ENCODE results near the gene PRR36.

The PRR36 gene

DNA sequence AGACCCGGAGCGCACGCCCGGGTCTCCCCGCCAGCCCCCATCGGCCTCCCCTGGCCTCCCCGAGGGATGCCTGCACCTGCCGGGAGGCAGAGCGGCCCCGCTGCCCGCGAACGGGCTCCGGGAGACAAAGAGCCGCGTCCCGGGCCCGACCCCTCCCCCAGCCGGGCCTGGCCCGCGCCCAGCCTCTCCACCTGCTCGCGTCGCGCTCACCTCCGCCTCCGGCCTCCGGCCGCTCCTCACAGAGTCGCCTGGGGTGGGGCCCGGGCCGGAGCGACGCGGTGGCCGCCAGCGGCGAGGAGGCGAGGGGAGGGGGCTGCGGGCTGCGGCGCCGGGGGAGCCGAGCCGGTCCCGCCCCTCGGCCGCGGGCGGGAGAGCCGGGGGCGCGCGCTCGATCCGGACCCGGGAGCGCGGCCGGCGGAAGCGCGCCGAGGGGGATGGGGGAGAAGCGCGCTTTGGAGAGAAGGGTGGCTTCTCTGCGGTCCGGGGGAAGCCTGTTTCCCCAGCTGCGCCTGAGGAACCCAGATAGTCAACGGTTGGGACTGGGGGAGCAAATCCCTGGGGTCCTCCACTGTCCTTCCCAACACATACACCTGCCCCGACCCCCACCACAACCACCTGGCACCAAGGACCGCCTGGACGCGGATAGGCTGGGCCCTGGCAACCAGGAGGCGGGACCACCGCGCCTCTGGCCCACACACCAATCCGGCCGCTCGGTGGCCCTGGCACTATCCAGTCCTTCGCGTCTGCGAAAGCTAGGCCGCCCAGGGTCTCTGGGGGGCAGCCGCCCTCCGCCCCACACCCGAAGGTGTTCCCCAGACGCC lies at the start of gene PRR36:
Gene PRR36, minus strand, starts transcription at position 315 of the 821 bp plus-strand sequence. CDS start 701 bp downstream, outside the sequence.
- Histone ChIP-seq H3K27ac (peak within 1 kb of the TSS in 10 of 11 experiments; percentile 8 to 63 (median 47); a peak in 15 of 22 replicates), H3K9me3 (replicated peaks in 1 of 11) (no peaks in the 10 kb centered on the region), H3K4me3 (peak within 1 kb of the TSS; percentile 60 to 77 (median 68)), H4K20me1 (peaks cover 0 to 29% (median 10%) of the 10 kb centered on the region in 11 experiments; a peak in 12 of 22 replicates), H3K27me3 (peaks cover 0 to 21% (median 0%) of the 10 kb centered on the region in 11 experiments; a peak in 10 of 22 replicates), H3K4me1 (peaks cover 37 to 60% (median 57%) of the 10 kb centered on the region in 10 experiments), H3K4me2 (peak within 1 kb of the TSS; percentile 85 to 99 (median 98)), H3K9ac (peak within 1 kb of the TSS; percentile 46 to 85 (median 71)), H3K36me3 (no peaks in the 10 kb centered on the region)
- no peak for TF ChIP-seq Cebpa-rat (IDR thresholded peaks at IDR 0.05)

DNA sequence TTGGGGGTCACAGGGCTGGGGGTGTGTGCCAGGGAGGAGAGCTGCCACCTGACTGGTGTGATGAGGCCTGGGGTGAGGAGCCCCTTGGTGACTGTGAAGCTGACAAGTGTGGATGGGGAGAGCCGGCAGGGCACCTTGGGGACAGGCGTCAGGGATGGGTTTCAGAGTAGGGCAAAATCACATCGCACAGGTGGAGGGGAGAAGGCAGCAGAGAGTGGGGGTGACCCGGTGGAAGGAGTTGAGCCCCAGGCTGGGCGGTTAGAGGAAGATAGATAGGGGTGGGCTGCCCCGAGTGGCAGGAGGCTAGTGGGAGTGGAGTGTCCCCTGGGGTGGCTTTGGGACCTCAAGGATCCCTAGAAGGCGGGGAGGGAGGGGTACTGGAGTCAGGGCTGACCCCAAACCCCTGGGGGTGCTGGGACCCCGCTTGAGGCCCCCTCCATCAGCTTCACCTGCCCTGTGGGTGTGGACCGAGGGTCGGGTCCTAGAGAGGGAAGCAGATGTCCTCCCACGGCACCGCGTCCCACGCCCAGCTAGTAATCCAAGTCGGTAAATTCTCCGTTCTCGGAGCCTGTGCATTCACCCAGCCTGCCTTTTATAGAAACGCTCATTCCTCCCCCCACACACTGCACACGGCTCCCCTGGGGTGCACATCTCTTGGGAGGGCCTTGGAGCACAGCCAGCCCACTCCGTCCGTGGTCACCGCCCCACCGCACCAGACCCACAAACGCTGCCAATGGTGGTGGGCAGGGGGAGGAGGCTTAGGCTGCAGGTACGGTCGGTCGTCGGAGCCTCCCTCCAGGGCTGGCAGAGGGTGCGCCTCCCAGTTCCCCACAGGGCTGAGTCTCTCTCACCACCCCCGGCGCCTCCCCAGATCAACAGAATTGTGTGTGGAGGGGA lies 49.4 kb upstream of the PRR36 start:
- Histone ChIP-seq H4K20me1 (peaks cover 0 to 79% (median 65%) of the 10 kb centered on the region in 11 experiments; a peak in 21 of 22 replicates), H3K9ac (peak overlapping the region in 6 of 11 experiments; percentile 18 to 85 (median 39); a peak in 9 of 22 replicates)

DNA sequence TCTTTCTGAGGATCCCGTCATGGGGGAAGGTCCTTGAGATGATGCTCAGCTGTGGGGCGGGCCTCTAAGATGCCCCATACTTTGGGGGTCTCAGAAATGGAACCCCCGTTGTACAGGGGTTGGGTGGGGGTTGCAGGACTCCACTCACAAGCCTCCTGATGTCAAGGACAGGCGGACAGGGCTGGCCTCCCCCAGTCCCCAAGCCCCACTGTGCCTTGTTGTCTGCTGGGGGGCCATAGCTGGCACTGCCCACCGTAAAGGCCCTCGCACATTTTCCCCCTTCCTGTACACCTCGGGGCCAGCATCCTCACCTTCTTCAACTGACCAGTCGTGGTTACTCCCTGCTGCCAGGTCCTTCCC lies 48.6 kb upstream of the PRR36 start:
- no peaks in the 10 kb centered on the region for H3K9me3 ChIP-seq (replicated peaks in 1 of 11)
- no peak for TF ChIP-seq Cebpa-rat (IDR thresholded peaks at IDR 0.05)
- peaks cover 0 to 78% (median 62%) of the 10 kb centered on the region in 11 experiments; a peak in 21 of 22 replicates for H4K20me1 ChIP-seq

More for the DNA sequence above, 49.4 kb upstream of the PRR36 start:
- peaks cover 13 to 38% (median 26%) of the 10 kb centered on the region in 11 experiments; a peak in 21 of 22 replicates for H3K36me3 ChIP-seq
- no peak overlapping the region for H3K4me3 ChIP-seq
- peaks cover 49 to 62% (median 53%) of the 10 kb centered on the region in 10 experiments for H3K4me1 ChIP-seq
- H3K27ac ChIP-seq, result no peak overlapping the region
- peaks cover 14 to 25% (median 15%) of the 10 kb centered on the region in 11 experiments for H3K27me3 ChIP-seq
- H3K4me2 ChIP-seq, result peak overlapping the region; percentile 38 to 96 (median 63)
- TF ChIP-seq Cebpa-rat (IDR thresholded peaks at IDR 0.05), result no peak
- no peaks in the 10 kb centered on the region for H3K9me3 ChIP-seq (replicated peaks in 1 of 11)

DNA sequence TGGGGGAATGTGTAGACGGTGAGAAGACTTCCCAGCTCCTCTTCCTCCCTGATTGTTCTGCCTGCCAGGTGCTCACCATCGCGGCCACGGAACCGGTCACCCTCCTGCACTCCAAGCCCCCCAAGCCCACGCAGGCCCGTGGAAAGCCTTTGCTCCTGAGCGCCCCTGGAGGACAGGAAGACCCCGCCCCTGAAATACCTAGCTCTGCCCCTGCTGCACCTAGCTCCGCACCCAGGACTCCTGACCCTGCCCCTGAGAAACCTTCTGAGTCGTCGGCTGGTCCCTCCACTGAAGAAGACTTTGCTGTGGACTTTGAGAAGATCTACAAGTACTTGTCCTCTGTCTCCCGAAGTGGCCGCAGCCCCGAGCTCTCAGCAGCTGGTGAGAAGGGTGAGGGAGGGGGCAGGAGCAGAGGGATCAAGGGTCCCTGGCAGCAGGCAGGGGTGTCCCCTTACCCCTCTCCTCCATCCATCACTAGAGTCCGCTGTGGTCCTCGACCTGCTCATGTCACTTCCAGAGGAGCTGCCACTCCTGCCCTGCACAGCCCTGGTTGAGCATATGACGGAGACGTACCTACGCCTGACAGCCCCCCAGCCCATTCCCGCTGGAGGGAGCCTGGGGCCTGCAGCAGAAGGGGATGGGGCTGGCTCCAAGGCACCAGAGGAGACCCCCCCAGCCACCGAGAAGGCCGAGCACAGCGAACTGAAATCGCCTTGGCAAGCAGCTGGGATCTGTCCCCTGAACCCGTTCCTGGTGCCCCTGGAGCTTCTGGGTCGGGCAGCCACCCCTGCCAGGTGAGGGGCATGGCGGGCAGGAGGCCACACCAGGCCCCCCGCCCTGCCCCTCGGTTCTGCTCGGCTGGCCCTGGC lies 48.0 kb upstream of the PRR36 start:
- Histone ChIP-seq H3K27me3 (peaks cover 27 to 39% (median 28%) of the 10 kb centered on the region in 11 experiments), H3K27ac (peak overlapping the region in 5 of 11 experiments; percentile 68 to 85 (median 77); a peak in 7 of 22 replicates), H3K36me3 (peaks cover 13 to 27% (median 18%) of the 10 kb centered on the region in 11 experiments; a peak in 21 of 22 replicates), H3K4me3 (peak overlapping the region in 8 of 10 experiments; percentile 58 to 73 (median 63); a peak in 13 of 20 replicates), H3K9me3 (replicated peaks in 1 of 11) (no peaks in the 10 kb centered on the region), H3K9ac (peak overlapping the region in 10 of 11 experiments; percentile 52 to 88 (median 78); a peak in 16 of 22 replicates), H3K4me1 (peaks cover 60 to 74% (median 64%) of the 10 kb centered on the region in 10 experiments), H4K20me1 (peaks cover 0 to 78% (median 62%) of the 10 kb centered on the region in 11 experiments; a peak in 21 of 22 replicates), H3K4me2 (peak overlapping the region; percentile 94 to 100 (median 99))
- TF ChIP-seq Cebpa-rat (IDR thresholded peaks at IDR 0.05), result no peak

More for the DNA sequence above, 48.6 kb upstream of the PRR36 start:
- H3K4me2 ChIP-seq, result peak overlapping the region in 4 of 11 experiments; percentile 91 to 100 (median 100); a peak in 5 of 22 replicates
- H3K36me3 ChIP-seq, result peaks cover 13 to 33% (median 22%) of the 10 kb centered on the region in 11 experiments; a peak in 21 of 22 replicates
- H3K27ac ChIP-seq, result no peak overlapping the region
- H3K4me3 ChIP-seq, result no peak overlapping the region
- peak overlapping the region in 2 of 11 experiments; percentile 52 to 85; a peak in 3 of 22 replicates for H3K9ac ChIP-seq
- peaks cover 54 to 68% (median 58%) of the 10 kb centered on the region in 10 experiments for H3K4me1 ChIP-seq
- peaks cover 21 to 33% (median 22%) of the 10 kb centered on the region in 11 experiments for H3K27me3 ChIP-seq

DNA sequence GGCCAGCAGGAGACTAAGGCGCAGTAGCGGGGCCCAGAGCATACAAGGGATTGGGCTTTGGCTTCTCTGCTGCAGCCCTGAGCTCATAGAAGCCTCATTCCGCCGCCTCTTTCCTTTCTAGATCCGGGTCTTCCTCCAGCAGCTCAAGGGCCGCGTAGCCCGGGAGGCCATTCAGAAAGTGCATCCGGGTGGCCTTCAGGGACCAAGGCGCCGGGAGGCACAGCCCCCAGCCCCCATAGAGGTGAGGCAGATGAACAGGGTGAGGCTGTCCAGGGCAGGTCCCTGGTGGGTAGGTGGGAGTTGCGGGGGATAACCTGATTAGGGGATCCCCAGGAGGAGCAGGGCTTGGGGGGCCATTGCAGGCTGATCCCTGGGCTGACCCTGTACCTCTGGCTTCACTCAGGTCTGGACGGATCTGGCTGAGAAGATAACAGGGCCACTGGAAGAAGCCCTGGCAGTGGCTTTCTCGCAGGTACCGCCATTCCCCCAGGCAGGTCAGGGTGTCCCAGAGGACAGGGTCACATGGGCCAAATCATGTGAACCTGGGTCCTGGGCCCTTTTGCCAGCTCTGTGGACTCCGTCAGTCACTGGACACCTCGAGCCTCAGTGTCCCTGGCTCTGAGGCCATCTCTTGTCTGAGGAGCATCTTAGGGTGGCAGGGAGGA lies 47.2 kb upstream of the PRR36 start:
- H3K4me1 ChIP-seq, result peaks cover 66 to 79% (median 71%) of the 10 kb centered on the region in 10 experiments
- H3K27ac ChIP-seq, result peak overlapping the region; percentile 54 to 85 (median 71)
- no peak for TF ChIP-seq Cebpa-rat (IDR thresholded peaks at IDR 0.05)
- H4K20me1 ChIP-seq, result peaks cover 0 to 78% (median 64%) of the 10 kb centered on the region in 11 experiments; a peak in 21 of 22 replicates
- H3K4me2 ChIP-seq, result peak overlapping the region; percentile 94 to 100 (median 99)
- H3K4me3 ChIP-seq, result peak overlapping the region; percentile 57 to 73 (median 63)
- H3K9me3 ChIP-seq (replicated peaks in 1 of 11), result no peaks in the 10 kb centered on the region
- peaks cover 13 to 21% (median 15%) of the 10 kb centered on the region in 11 experiments; a peak in 21 of 22 replicates for H3K36me3 ChIP-seq
- peaks cover 35 to 46% (median 36%) of the 10 kb centered on the region in 11 experiments for H3K27me3 ChIP-seq
- peak overlapping the region; percentile 66 to 88 (median 78) for H3K9ac ChIP-seq

DNA sequence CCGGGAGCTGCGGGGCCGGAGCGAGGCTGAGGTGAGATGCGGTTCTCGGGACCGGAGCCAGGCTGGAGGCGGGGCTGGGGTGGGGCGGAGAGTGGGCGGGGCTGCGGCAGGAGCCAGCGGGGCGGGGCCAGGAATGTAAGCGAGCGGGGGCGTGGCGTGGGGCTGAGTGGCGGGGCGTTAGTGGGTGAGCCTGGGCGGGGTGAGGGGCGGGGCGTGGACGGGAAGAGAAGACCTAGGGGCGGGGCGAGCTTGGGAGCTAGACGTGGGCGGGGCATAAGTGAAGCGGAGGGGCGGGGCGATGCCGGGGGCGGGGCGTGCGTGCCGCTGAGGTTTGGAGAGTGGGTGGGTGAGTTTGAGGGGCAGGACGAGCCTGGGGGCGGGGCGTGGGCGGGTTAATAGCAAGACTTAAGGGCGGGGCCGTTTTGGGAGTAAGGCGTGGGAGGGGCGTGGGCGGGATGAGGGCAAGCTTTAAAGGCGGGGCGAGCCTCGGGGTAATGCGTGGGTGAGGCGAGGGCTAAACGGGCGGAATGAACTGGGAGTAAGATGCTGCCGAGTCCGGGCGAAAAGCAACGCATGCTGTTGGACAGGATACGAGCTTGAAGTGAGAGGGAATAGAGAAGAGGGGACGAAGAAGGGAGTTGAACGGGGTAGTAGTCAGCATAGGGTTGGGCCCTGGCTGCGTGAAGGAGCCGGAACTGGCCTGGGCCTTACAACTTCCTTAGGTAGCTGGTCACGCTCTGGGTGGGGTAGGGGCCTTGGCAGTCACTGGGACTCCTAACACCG lies 46.5 kb upstream of the PRR36 start:
- no peaks in the 10 kb centered on the region for H3K9me3 ChIP-seq (replicated peaks in 1 of 11)
- peak overlapping the region; percentile 68 to 85 (median 75) for H3K27ac ChIP-seq
- peak overlapping the region; percentile 94 to 100 (median 99) for H3K4me2 ChIP-seq
- peaks cover 0 to 81% (median 68%) of the 10 kb centered on the region in 11 experiments; a peak in 21 of 22 replicates for H4K20me1 ChIP-seq
- peaks cover 69 to 83% (median 74%) of the 10 kb centered on the region in 10 experiments for H3K4me1 ChIP-seq
- H3K36me3 ChIP-seq, result peaks cover 13 to 21% (median 15%) of the 10 kb centered on the region in 11 experiments; a peak in 21 of 22 replicates
- H3K27me3 ChIP-seq, result peaks cover 42 to 54% (median 43%) of the 10 kb centered on the region in 11 experiments
- TF ChIP-seq Cebpa-rat (IDR thresholded peaks at IDR 0.05), result no peak
- H3K9ac ChIP-seq, result peak overlapping the region; percentile 71 to 88 (median 81)
- H3K4me3 ChIP-seq, result peak overlapping the region; percentile 60 to 78 (median 69)
